OCI-LY1 (cell line): ENCODE results near the gene NLN.
A peak's percentile ranks its signal among the peaks of the same experiment; 100 is the strongest.

Experiments used
- H2AFZ ChIP-seq: fragments of 200-600 bp; sonication (generic), shearing (Covaris generic); 2 replicates; pipeline ENCODE4 v1.6.0; 2014; ENCODE audit warnings: antibody characterized with exemption, mild to moderate bottlenecking, low read length
- H3F3A ChIP-seq: fragments of 200-600 bp; sonication (generic), shearing (Covaris generic); 2 replicates; pipeline ENCODE4 v1.6.0; 2014; ENCODE audit warnings: mild to moderate bottlenecking, antibody characterized with exemption, low read length, moderate library complexity; ENCODE audit not compliant: insufficient read depth
- H3K27ac ChIP-seq: fragments of 200-600 bp; sonication (generic); 2 replicates; pipeline ENCODE4 v1.5.1; 2014; ENCODE audit warnings: low read length, mixed run types, mild to moderate bottlenecking, low read depth; ENCODE audit not compliant: poor library complexity, severe bottlenecking
- H3K27me3 ChIP-seq: fragments of 200-600 bp; sonication (generic); 2 replicates; pipeline ENCODE4 v1.6.0; 2014; ENCODE audit warnings: antibody characterized with exemption, mild to moderate bottlenecking, low read length, moderate library complexity; ENCODE audit not compliant: insufficient read depth
- H3K36me3 ChIP-seq: fragments of 200-600 bp; sonication (generic); 2 replicates; pipeline ENCODE4 v1.6.1; 2014; ENCODE audit warnings: mild to moderate bottlenecking, antibody characterized with exemption, low read length, moderate library complexity, mixed read lengths; ENCODE audit not compliant: insufficient read depth
- H3K4me1 ChIP-seq: fragments of 200-600 bp; sonication (generic); 2 replicates; pipeline ENCODE4 v1.5.1; 2014; ENCODE audit warnings: mild to moderate bottlenecking, low read length, moderate library complexity; ENCODE audit not compliant: insufficient read depth, severe bottlenecking
- H3K4me2 ChIP-seq: fragments of 200-600 bp; sonication (generic), shearing (Covaris generic); 2 replicates; pipeline ENCODE4 v1.6.1; 2014; ENCODE audit warnings: low read length
- H3K4me3 ChIP-seq: fragments of 200-600 bp; sonication (generic); 2 replicates; pipeline ENCODE4 v1.5.1; 2014; ENCODE audit warnings: low read length, low read depth, mild to moderate bottlenecking, mixed read lengths; ENCODE audit not compliant: poor library complexity, severe bottlenecking
- H3K79me2 ChIP-seq: fragments of 200-600 bp; shearing (Covaris generic); 2 replicates; pipeline ENCODE4 v1.6.1; 2016; ENCODE audit warnings: mixed run types, low read length, mixed read lengths; ENCODE audit not compliant: insufficient read depth
- H3K9ac ChIP-seq: fragments of 200-600 bp; sonication (generic), shearing (Covaris generic); 2 replicates; pipeline ENCODE4 v1.6.1; 2014; ENCODE audit warnings: mild to moderate bottlenecking, low read length, mixed read lengths
- H3K9me2 ChIP-seq: fragments of 200-600 bp; sonication (generic), shearing (Covaris generic); 2 replicates; pipeline ENCODE4 v1.6.1; 2014; ENCODE audit warnings: low read depth, mild to moderate bottlenecking, low read length, mixed read lengths
- H3K9me3 ChIP-seq: fragments of 200-600 bp; shearing (Covaris generic); 2 replicates; pipeline ENCODE4 v1.6.1; 2014; ENCODE audit warnings: low read length, mixed read lengths
- H4K20me1 ChIP-seq: fragments of 200-600 bp; sonication (generic), shearing (Covaris generic); 2 replicates; pipeline ENCODE4 v1.6.0; 2016; ENCODE audit warnings: mild to moderate bottlenecking, low read length; ENCODE audit not compliant: insufficient read depth
- EZH2 ChIP-seq: fragments of 200-600 bp; sonication (generic), shearing (Covaris generic); IDR thresholded peaks from 2 replicates; pipeline ENCODE4 v1.8.0; 2017; ENCODE audit warnings: borderline replicate concordance, mixed run types, mild to moderate bottlenecking, antibody characterized with exemption, low read length, moderate library complexity, mixed read lengths
- TF ChIP-seq, protein P1 (sequence below): fragments of 200-600 bp; sonication (generic), shearing (Covaris generic); IDR thresholded peaks from 2 replicates; pipeline ENCODE4 v1.5.1; 2017; ENCODE audit warnings: mild to moderate bottlenecking, antibody characterized with exemption, low read length, moderate library complexity, mixed read lengths

Gene NLN

DNA sequence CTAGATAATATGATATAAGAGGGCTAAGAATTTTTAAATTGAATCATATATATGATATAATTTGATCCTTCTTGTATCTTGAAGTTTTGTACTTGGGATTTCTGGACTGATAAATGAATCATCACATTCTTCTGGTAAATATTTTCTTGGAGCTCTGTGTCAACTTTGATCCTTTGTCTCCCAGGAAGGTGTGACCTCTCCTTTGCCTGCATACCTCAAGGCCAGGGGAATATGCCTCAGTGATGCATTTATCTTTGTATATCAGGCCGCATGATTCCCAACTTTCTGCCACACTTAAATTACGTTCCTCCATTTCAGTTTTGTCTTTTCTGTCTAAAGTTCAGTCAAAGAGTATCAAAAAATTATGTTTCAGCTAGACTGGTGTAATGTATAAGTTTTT lies 101.2 kb downstream of the NLN start:
- H3K9me3 ChIP-seq = no peaks in the 10 kb centered on the region
- no peak overlapping the region for H3K27ac ChIP-seq
- no peak overlapping the region for H3K9ac ChIP-seq
- H4K20me1 ChIP-seq = no peaks in the 10 kb centered on the region
- H3K4me1 ChIP-seq = peaks cover 21% of the 10 kb centered on the region
- no peaks in the 10 kb centered on the region for H3F3A ChIP-seq
- no peak overlapping the region for H3K4me2 ChIP-seq
- no peaks in the 10 kb centered on the region for H3K9me2 ChIP-seq
- H3K36me3 ChIP-seq = no peaks in the 10 kb centered on the region
- H3K79me2 ChIP-seq = no peaks in the 10 kb centered on the region
- H3K27me3 ChIP-seq = no peaks in the 10 kb centered on the region
- no peak overlapping the region for H2AFZ ChIP-seq
- TF ChIP-seq, protein P1, sequence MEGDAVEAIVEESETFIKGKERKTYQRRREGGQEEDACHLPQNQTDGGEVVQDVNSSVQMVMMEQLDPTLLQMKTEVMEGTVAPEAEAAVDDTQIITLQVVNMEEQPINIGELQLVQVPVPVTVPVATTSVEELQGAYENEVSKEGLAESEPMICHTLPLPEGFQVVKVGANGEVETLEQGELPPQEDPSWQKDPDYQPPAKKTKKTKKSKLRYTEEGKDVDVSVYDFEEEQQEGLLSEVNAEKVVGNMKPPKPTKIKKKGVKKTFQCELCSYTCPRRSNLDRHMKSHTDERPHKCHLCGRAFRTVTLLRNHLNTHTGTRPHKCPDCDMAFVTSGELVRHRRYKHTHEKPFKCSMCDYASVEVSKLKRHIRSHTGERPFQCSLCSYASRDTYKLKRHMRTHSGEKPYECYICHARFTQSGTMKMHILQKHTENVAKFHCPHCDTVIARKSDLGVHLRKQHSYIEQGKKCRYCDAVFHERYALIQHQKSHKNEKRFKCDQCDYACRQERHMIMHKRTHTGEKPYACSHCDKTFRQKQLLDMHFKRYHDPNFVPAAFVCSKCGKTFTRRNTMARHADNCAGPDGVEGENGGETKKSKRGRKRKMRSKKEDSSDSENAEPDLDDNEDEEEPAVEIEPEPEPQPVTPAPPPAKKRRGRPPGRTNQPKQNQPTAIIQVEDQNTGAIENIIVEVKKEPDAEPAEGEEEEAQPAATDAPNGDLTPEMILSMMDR = no peak
- no peak for TF ChIP-seq EZH2
- H3K4me3 ChIP-seq = no peak overlapping the region

DNA sequence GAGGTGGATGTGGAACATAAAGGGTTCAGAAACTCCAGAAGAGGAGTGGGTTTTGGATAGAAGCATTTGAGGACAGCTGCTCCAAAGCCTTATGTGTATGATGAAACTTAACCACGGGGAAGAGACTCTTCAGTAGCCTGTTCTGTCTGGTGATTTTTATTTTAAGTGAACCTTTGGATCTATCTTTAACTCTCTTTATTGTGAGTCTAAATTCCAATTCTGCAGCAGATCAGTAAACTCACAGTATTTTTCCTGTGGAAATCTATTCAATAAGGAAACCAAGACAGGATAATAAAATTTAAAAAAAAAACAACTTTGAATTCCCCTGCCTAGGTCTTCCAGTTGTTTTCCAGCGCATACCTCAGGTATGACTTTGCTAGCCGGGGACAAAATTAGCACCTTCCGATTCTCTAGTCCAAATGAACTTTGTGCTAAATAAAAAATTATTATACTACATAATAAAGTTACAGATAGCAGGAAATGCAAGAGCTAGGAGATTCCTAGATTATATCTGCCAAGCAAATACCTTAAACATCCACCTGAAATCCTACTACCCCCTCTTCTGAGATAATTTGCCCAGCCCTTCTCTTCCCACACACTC lies 101.9 kb downstream of the NLN start:
- Histone ChIP-seq H3K9me3 (no peaks in the 10 kb centered on the region), H3K4me3 (no peak overlapping the region), H3K36me3 (no peaks in the 10 kb centered on the region), H3K4me1 (peaks cover 21% of the 10 kb centered on the region), H3K79me2 (no peaks in the 10 kb centered on the region), H3K27me3 (no peaks in the 10 kb centered on the region), H3K9me2 (no peaks in the 10 kb centered on the region), H3K4me2 (no peak overlapping the region), H3K9ac (no peak overlapping the region), H4K20me1 (no peaks in the 10 kb centered on the region), H3F3A (no peaks in the 10 kb centered on the region), H3K27ac (no peak overlapping the region), H2AFZ (no peak overlapping the region)
- TF ChIP-seq, protein P1 = no peak
- TF ChIP-seq EZH2 = no peak

DNA sequence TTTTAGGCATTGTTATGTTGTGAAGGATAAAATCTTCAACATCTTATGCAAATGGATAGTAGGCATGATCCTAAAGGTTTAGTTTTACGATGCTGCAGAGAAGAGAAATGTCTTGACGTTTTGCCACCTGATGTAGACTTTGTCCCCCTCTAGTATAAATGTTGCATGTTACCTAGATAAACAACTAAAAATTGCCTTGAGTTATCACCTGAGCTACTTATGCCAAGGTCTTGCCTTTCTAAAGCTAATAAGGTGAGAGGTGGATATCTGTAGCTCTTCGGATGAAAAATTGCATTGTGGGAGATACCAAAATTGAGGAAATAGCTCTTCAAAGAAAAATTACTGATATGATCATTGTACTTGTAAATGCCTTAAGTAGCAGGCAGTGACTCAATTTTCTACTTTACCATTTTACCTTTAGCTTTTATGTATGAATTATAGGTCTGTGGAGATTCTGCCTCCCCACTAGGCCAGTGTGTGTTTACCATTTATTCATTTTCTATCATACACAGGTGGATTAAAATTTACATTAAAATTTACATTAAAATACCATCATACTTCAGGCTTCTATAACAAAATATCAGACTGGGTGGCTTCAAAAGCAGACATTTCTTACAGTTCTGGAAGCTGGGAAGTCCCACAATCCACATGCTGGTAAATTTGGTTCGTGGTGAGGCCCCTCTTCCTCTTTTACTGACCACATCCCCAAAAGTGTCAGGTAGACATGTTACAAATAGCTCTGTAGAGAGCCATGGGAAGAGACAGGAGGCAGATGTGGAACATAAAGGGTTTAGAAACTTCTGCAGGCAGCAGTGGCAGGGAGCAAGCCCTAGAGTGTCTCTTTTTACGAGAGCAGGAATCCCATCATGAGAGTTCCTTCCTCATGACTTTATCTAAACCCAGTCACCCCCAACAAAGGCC lies 103.7 kb downstream of the NLN start:
- Histone ChIP-seq H3K4me2 (peak overlapping the region; percentile 6; the same call in 1 of the 2 replicates), H3K9ac (no peak overlapping the region), H3K27ac (peak overlapping the region; percentile 40)

More for the DNA sequence above, 103.7 kb downstream of the NLN start:
- Histone ChIP-seq H3K27me3 (no peaks in the 10 kb centered on the region), H3K4me1 (peaks cover 13% of the 10 kb centered on the region), H3K4me3 (no peak overlapping the region), H3F3A (no peaks in the 10 kb centered on the region), H3K9me3 (no peaks in the 10 kb centered on the region), H3K36me3 (no peaks in the 10 kb centered on the region), H3K79me2 (no peaks in the 10 kb centered on the region), H2AFZ (no peak overlapping the region), H4K20me1 (no peaks in the 10 kb centered on the region), H3K9me2 (no peaks in the 10 kb centered on the region)
- TF ChIP-seq, protein P1 = no peak
- no peak for TF ChIP-seq EZH2
